K562 (cell line): Measurements from ENCODE around the gene PCED1B. TPM values are rescaled to one million over a fixed set of nuclear protein-coding genes. Genes with fewer than 3 reads are reported as not detected.

Experiments
- CBFA2T3 ChIP-seq: fragments of 450-650 bp; IDR thresholded peaks from 2 replicates; pipeline ENCODE4 v1.6.1; 2017
- CGGBP1 ChIP-seq: fragments of 250-450 bp; sonication (Bioruptor Pico); IDR thresholded peaks from 2 replicates; pipeline ENCODE4 v1.9.0; 2021; ENCODE audit warnings: mild to moderate bottlenecking
- COPS2 ChIP-seq: fragments of 450-650 bp; conservative IDR thresholded peaks from 2 replicates; pipeline ENCODE4 v1.6.1; 2016; ENCODE audit warnings: mild to moderate bottlenecking, moderate library complexity
- GABPA ChIP-seq: fragments of 200-800 bp; sonication (Bioruptor generic); conservative IDR thresholded peaks from 2 replicates; pipeline ENCODE4 v1.6.1; 2016; ENCODE audit warnings: low read depth, missing genetic modification characterization, missing compliant biosample characterization
- GATAD2B ChIP-seq: fragments of 450-650 bp; IDR thresholded peaks from 2 replicates; pipeline ENCODE4 v1.6.1; 2017; ENCODE audit warnings: mild to moderate bottlenecking, borderline replicate concordance
- HMBOX1 ChIP-seq: sonication (generic); IDR thresholded peaks from 2 replicates; pipeline ENCODE4 v1.6.1; 2016
- KHSRP ChIP-seq: fragments of 450-650 bp; IDR thresholded peaks from 2 replicates; pipeline ENCODE4 v1.6.1; 2017
- LEF1 ChIP-seq: fragments of 450-650 bp; IDR thresholded peaks from 2 replicates; pipeline ENCODE4 v1.6.1; 2016; ENCODE audit warnings: mild to moderate bottlenecking
- NEUROD1 ChIP-seq: fragments of 150-350 bp; IDR thresholded peaks from 2 replicates; pipeline ENCODE4 v1.6.1; 2014; ENCODE audit warnings: borderline replicate concordance, low read length, low read depth; ENCODE audit not compliant: partially characterized antibody
- NR2C1 ChIP-seq, 2 experiments: fragments of 450-650 bp; IDR thresholded peaks; 2 replicates each; pipeline ENCODE4 v1.6.1; 2017; ENCODE audit warnings: mild to moderate bottlenecking in 2 of 2, antibody characterized with exemption in 1 of 2, inconsistent platforms in 1 of 2, missing compliant biosample characterization in 1 of 2, missing genetic modification characterization in 1 of 2
- PHB2 ChIP-seq: fragments of 450-650 bp; IDR thresholded peaks from 2 replicates; pipeline ENCODE4 v1.6.1; 2017; ENCODE audit warnings: low read depth
- PRPF4 ChIP-seq: fragments of 200-400 bp; formaldehyde crosslinking; IDR thresholded peaks from one replicate; pipeline ENCODE4 v1.6.1; 2017; ENCODE audit warnings: low read length, low read depth, mild to moderate bottlenecking; ENCODE audit not compliant: insufficient read depth, poor library complexity, severe bottlenecking
- RFX1 ChIP-seq: fragments of 450-650 bp; IDR thresholded peaks from 2 replicates; pipeline ENCODE4 v1.6.1; 2016; ENCODE audit warnings: mild to moderate bottlenecking, moderate library complexity
- TFE3 ChIP-seq: fragments of 450-650 bp; formaldehyde crosslinking; IDR thresholded peaks from 2 replicates; pipeline ENCODE4 v1.4.0; 2020; ENCODE audit warnings: mild to moderate bottlenecking, mixed read lengths
- ZMIZ1 ChIP-seq, 2 experiments: fragments of 150-350 bp in 1 of 2; IDR thresholded peaks; 2 replicates each; pipeline ENCODE4 v1.6.1; 2012 to 2016; ENCODE audit warnings: low read depth in 2 of 2, low read length in 2 of 2, mild to moderate bottlenecking in 1 of 2, moderate library complexity in 1 of 2
- ZNF224 ChIP-seq: sonication (generic); formaldehyde crosslinking; IDR thresholded peaks from 2 replicates; pipeline ENCODE4 v1.8.0; 2022; ENCODE audit warnings: mild to moderate bottlenecking, missing genetic modification reagents
- ZNF280B ChIP-seq: fragments of 250-450 bp; sonication (Bioruptor Pico); IDR thresholded peaks from 2 replicates; pipeline ENCODE4 v1.5.1; 2021; ENCODE audit warnings: mild to moderate bottlenecking
- ZNF639 ChIP-seq, 2 experiments: fragments of 200-800 bp in 1 of 2; sonication (Bioruptor generic) in 1 of 2; sonication (generic) in 1 of 2; formaldehyde crosslinking in 1 of 2; IDR thresholded peaks in 1 of 2; conservative IDR thresholded peaks in 1 of 2; 2 replicates each; pipeline versions ENCODE4 v1.5.0 to v1.6.1; 2016 to 2020; ENCODE audit warnings: missing compliant biosample characterization in 1 of 2, missing genetic modification characterization in 1 of 2, missing genetic modification reagents in 1 of 2
- polyA plus RNA-seq, 8 experiments: library from polyadenylated mRNA; depleted of rRNA in 4 of 8; stranded (reverse) in 5 of 8; unstranded in 3 of 8; fragments of >200 nt; fragmentation: Nextera tagmentation in 2 of 8; fragmentation: Illumina TruSeq in 1 of 8; extraction: Ambion mirVana in 2 of 8; extraction: Trizol in 1 of 8; gene quantifications; 2 replicates each; pipeline versions ENCODE4 v1.2.1 to v1.2.3, GENCODE V29; 2011 to 2014; ENCODE audit warnings: inconsistent platforms in 1 of 8, missing spikeins in 1 of 8
- total RNA-seq, 7 experiments: library from RNA; depleted of rRNA in 6 of 7; stranded (reverse); fragments of >200 nt in 6 of 7; fragmentation: Illumina TruSeq in 2 of 7; extraction: Trizol in 2 of 7; gene quantifications; 2 replicates each; pipeline versions ENCODE4 v1.2.1 to v1.2.3, GENCODE V29; 2011 to 2021; ENCODE audit warnings: low replicate concordance in 1 of 7

Gene PCED1B
- total and polyA plus RNA-seq, 9 of the 15 experiments (the other 6 are each of a cell fraction or from before 2014, with no cell fraction given): 1.2 to 9.3 (median 2.5) TPM

GRCh38 chr12:47165934-47166333, 86.5 kb downstream of the PCED1B start (continued):
- TF ChIP-seq CBFA2T3: peak; percentile 78
- TF ChIP-seq TFE3 (CRISPR knock-in tag): no peak
- TF ChIP-seq ZNF639 (CRISPR knock-in tag; conservative IDR thresholded peaks at IDR 0.05 in 1 of 2, IDR thresholded peaks at IDR 0.05 in 1 of 2): no peak
- no peak for TF ChIP-seq ZMIZ1 (IDR thresholded peaks at IDR 0.05; ENCODE audit: low read depth in 2 of 2, low read length in 2 of 2)
- TF ChIP-seq ZNF280B: no peak
- no peak for TF ChIP-seq PRPF4
- TF ChIP-seq GATAD2B: no peak
- TF ChIP-seq RFX1: no peak
- no peak for TF ChIP-seq COPS2
- no peak for TF ChIP-seq KHSRP
- TF ChIP-seq GABPA: no peak
- TF ChIP-seq ZNF224 (CRISPR knock-in tag): no peak
- no peak for TF ChIP-seq PHB2
- TF ChIP-seq LEF1: 0 out of 2 replicates have a peak, but pooled peaks have one; percentile 19
- TF ChIP-seq NEUROD1: no peak
- peak; percentile 34; the same call in 1 of the 2 replicates for TF ChIP-seq NR2C1 (IDR thresholded peaks at IDR 0.05)
- 0 out of 2 replicates have a peak, but pooled peaks have one; percentile 45 for TF ChIP-seq NR2C1 (tag; IDR thresholded peaks at IDR 0.05)
- TF ChIP-seq HMBOX1: peak; percentile 99
- TF ChIP-seq CGGBP1 (CRISPR knock-in tag): no peak
